ENCODE results near the gene DAND5.

DAND5 gene

GRCh38 chr19:13013649-13014048 lies 44.3 kb downstream of the DAND5 start:
- in situ Hi-C loops (cut with MboI; ENCODE audit: low sequenced_read_pairs, unreplicated experiment) = no loop called here

GRCh38 chr19:13014101-13014920 lies 44.9 kb downstream of the DAND5 start:
- TF ChIP-seq CTCF (IDR thresholded peaks at IDR 0.05; ENCODE audit: borderline replicate concordance, control extremely low read depth, extremely low read depth, insufficient read depth, missing control alignments) = no peak
- in situ Hi-C loops (cut with MboI; ENCODE audit: low sequenced_read_pairs, unreplicated experiment) = no loop called here
- DNase-seq (ENCODE audit: low spot score) = no peak

More at GRCh38 chr19:13013649-13014048, 44.3 kb downstream of the DAND5 start:
- DNase-seq (ENCODE audit: low spot score) = no peak
- no peak for TF ChIP-seq CTCF (IDR thresholded peaks at IDR 0.05; ENCODE audit: borderline replicate concordance, control extremely low read depth, extremely low read depth, insufficient read depth, missing control alignments)

- DNase-seq (ENCODE audit: low spot score) = no peak
- in situ Hi-C loops (cut with MboI; ENCODE audit: low sequenced_read_pairs, unreplicated experiment) = no loop called here
- no peak for TF ChIP-seq CTCF (IDR thresholded peaks at IDR 0.05; ENCODE audit: borderline replicate concordance, control extremely low read depth, extremely low read depth, insufficient read depth, missing control alignments)
Observed at GRCh38 chr19:13014921-13015280, 45.5 kb downstream of the DAND5 start.

GRCh38 chr19:13015361-13016223 lies 46.2 kb downstream of the DAND5 start:
- DNase-seq (ENCODE audit: low spot score) = no peak
- in situ Hi-C loops (cut with MboI; ENCODE audit: low sequenced_read_pairs, unreplicated experiment) = no loop called here
- no peak for TF ChIP-seq CTCF (IDR thresholded peaks at IDR 0.05; ENCODE audit: borderline replicate concordance, control extremely low read depth, extremely low read depth, insufficient read depth, missing control alignments)

GRCh38 chr19:13016245-13016627 lies 46.9 kb downstream of the DAND5 start:
- TF ChIP-seq CTCF (IDR thresholded peaks at IDR 0.05; ENCODE audit: borderline replicate concordance, control extremely low read depth, extremely low read depth, insufficient read depth, missing control alignments) = no peak
- no peak for DNase-seq (ENCODE audit: low spot score)
- in situ Hi-C loops (cut with MboI; ENCODE audit: low sequenced_read_pairs, unreplicated experiment) = no loop called here

GRCh38 chr19:13016628-13017305 lies 47.4 kb downstream of the DAND5 start:
- in situ Hi-C loops (cut with MboI; ENCODE audit: low sequenced_read_pairs, unreplicated experiment) = no loop called here
- no peak for TF ChIP-seq CTCF (IDR thresholded peaks at IDR 0.05; ENCODE audit: borderline replicate concordance, control extremely low read depth, extremely low read depth, insufficient read depth, missing control alignments)
- DNase-seq (ENCODE audit: low spot score) = no peak

All from GM13976 (cell line).